HEK293 (cell line): ENCODE measurements around the gene APBB2.

Experiments used
- CTCF ChIA-PET: fragments of 350-600 bp; formaldehyde crosslinking; extraction: SDS; loops from one replicate; lab custom pipeline; 2021; ENCODE audit warnings: antibody characterized with exemption; lab: Yijun Ruan, JAX
- POLR2A ChIA-PET: fragments of 300-600 bp; formaldehyde crosslinking; extraction: SDS; loops from one replicate; lab custom pipeline; 2020; ENCODE audit warnings: antibody characterized with exemption, inconsistent platforms; lab: Yijun Ruan, JAX
- H3K27ac ChIP-seq: fragments of 200-500 bp; sonication (Bioruptor generic); 2 replicates; pipeline ENCODE4 v1.5.1; 2014; ENCODE audit warnings: low read depth, low read length, control low read depth, inconsistent platforms; ENCODE audit errors: extremely low read depth
- H3K36me3 ChIP-seq, 2 experiments: fragments of 200-500 bp in 1 of 2; sonication (Bioruptor generic) in 1 of 2; 1 replicate in 1 of 2; 2 replicates in 1 of 2; pipeline ENCODE4 v1.5.1; 2014 to 2017; ENCODE audit warnings: inconsistent platforms in 2 of 2, low read length in 2 of 2; ENCODE audit not compliant: control insufficient read depth in 2 of 2, insufficient read depth in 1 of 2
- H3K4me1 ChIP-seq: fragments of 200-500 bp; sonication (Bioruptor generic); 2 replicates; pipeline ENCODE4 v1.5.1; 2014; ENCODE audit warnings: mild to moderate bottlenecking, low read length, inconsistent platforms; ENCODE audit not compliant: control insufficient read depth, insufficient read depth
- H3K4me3 ChIP-seq: 2 replicates; pipeline ENCODE4 v1.5.1; 2011; ENCODE audit warnings: low read depth, mild to moderate bottlenecking, control low read depth, low read length, moderate library complexity
- H3K9me3 ChIP-seq: fragments of 200-500 bp; sonication (Bioruptor generic); 2 replicates; pipeline ENCODE4 v1.5.1; 2014; ENCODE audit warnings: low read depth, low read length, inconsistent platforms; ENCODE audit not compliant: control insufficient read depth, insufficient read depth
- BCL6B ChIP-seq: fragments of 450-650 bp; formaldehyde crosslinking; IDR thresholded peaks from 2 replicates; pipeline ENCODE4 v1.5.1; 2017; ENCODE audit warnings: missing biosample characterization, missing genetic modification characterization
- GFI1B ChIP-seq: fragments of 450-650 bp; formaldehyde crosslinking; IDR thresholded peaks from 2 replicates; pipeline ENCODE4 v1.5.1; 2016; ENCODE audit warnings: missing biosample characterization, missing genetic modification characterization
- GLI4 ChIP-seq: fragments of 450-650 bp; formaldehyde crosslinking; IDR thresholded peaks from 2 replicates; pipeline ENCODE4 v1.5.1; 2016; ENCODE audit warnings: missing biosample characterization, missing genetic modification characterization
- GLIS1 ChIP-seq: fragments of 450-650 bp; formaldehyde crosslinking; IDR thresholded peaks from 2 replicates; pipeline ENCODE4 v1.5.1; 2016; ENCODE audit warnings: missing biosample characterization, missing genetic modification characterization
- KLF10 ChIP-seq: fragments of 450-650 bp; IDR thresholded peaks from 2 replicates; pipeline ENCODE4 v1.5.1; 2018; ENCODE audit warnings: missing biosample characterization, mild to moderate bottlenecking, missing genetic modification characterization
- KLF16 ChIP-seq: fragments of 450-650 bp; formaldehyde crosslinking; IDR thresholded peaks from 2 replicates; pipeline ENCODE4 v1.5.1; 2017; ENCODE audit warnings: missing biosample characterization, missing genetic modification characterization
- KLF8 ChIP-seq: fragments of 450-650 bp; formaldehyde crosslinking; IDR thresholded peaks from 2 replicates; pipeline ENCODE4 v1.5.1; 2016; ENCODE audit warnings: missing biosample characterization, missing genetic modification characterization
- SCRT2 ChIP-seq: fragments of 450-650 bp; formaldehyde crosslinking; IDR thresholded peaks from 2 replicates; pipeline ENCODE4 v1.5.1; 2016; ENCODE audit warnings: missing biosample characterization, missing genetic modification characterization
- SETDB1 ChIP-seq: IDR thresholded peaks from one replicate; pipeline ENCODE4 v1.6.1; 2017; ENCODE audit warnings: mild to moderate bottlenecking, low read length, moderate library complexity, mixed read lengths; ENCODE audit not compliant: insufficient read length
- SP3 ChIP-seq: fragments of 450-650 bp; formaldehyde crosslinking; IDR thresholded peaks from 2 replicates; pipeline ENCODE4 v1.5.1; 2016; ENCODE audit warnings: missing biosample characterization, missing genetic modification characterization
- YY1 ChIP-seq: fragments of 450-650 bp; formaldehyde crosslinking; IDR thresholded peaks from 2 replicates; pipeline ENCODE4 v1.5.1; 2018; ENCODE audit warnings: missing biosample characterization, missing genetic modification characterization
- ZEB2 ChIP-seq: fragments of 450-650 bp; formaldehyde crosslinking; IDR thresholded peaks from 2 replicates; pipeline ENCODE4 v1.5.1; 2016; ENCODE audit warnings: missing biosample characterization, missing genetic modification characterization
- ZNF114 ChIP-seq: fragments of 450-650 bp; formaldehyde crosslinking; IDR thresholded peaks from 2 replicates; pipeline ENCODE4 v1.5.0; 2017; ENCODE audit warnings: missing biosample characterization, missing genetic modification characterization
- ZNF132 ChIP-seq: fragments of 450-650 bp; formaldehyde crosslinking; IDR thresholded peaks from 2 replicates; pipeline ENCODE4 v1.5.1; 2017; ENCODE audit warnings: missing biosample characterization, missing genetic modification characterization, borderline replicate concordance
- ZNF146 ChIP-seq: fragments of 450-650 bp; formaldehyde crosslinking; IDR thresholded peaks from 2 replicates; pipeline ENCODE4 v1.5.1; 2016; ENCODE audit warnings: missing biosample characterization, missing genetic modification characterization
- ZNF16 ChIP-seq: fragments of 450-650 bp; formaldehyde crosslinking; IDR thresholded peaks from 2 replicates; pipeline ENCODE4 v1.5.1; 2016; ENCODE audit warnings: low read depth, missing biosample characterization, missing genetic modification characterization
- ZNF174 ChIP-seq: fragments of 450-650 bp; formaldehyde crosslinking; IDR thresholded peaks from 2 replicates; pipeline ENCODE4 v1.5.0; 2017; ENCODE audit warnings: missing biosample characterization, mild to moderate bottlenecking, missing genetic modification characterization
- ZNF2 ChIP-seq: fragments of 450-650 bp; formaldehyde crosslinking; IDR thresholded peaks from 2 replicates; pipeline ENCODE4 v1.5.1; 2016; ENCODE audit warnings: missing biosample characterization, missing genetic modification characterization
- ZNF221 ChIP-seq: fragments of 450-650 bp; formaldehyde crosslinking; IDR thresholded peaks from 2 replicates; pipeline ENCODE4 v1.5.1; 2017; ENCODE audit warnings: missing biosample characterization, missing genetic modification characterization, borderline replicate concordance
- ZNF302 ChIP-seq: fragments of 450-650 bp; formaldehyde crosslinking; IDR thresholded peaks from 2 replicates; pipeline ENCODE4 v1.5.1; 2016; ENCODE audit warnings: missing biosample characterization, missing genetic modification characterization, low read depth
- ZNF324 ChIP-seq: fragments of 450-650 bp; formaldehyde crosslinking; IDR thresholded peaks from 2 replicates; pipeline ENCODE4 v1.5.1; 2016; ENCODE audit warnings: missing biosample characterization, missing genetic modification characterization
- ZNF350 ChIP-seq: fragments of 450-650 bp; formaldehyde crosslinking; IDR thresholded peaks from 2 replicates; pipeline ENCODE4 v1.5.0; 2017; ENCODE audit warnings: missing biosample characterization, mild to moderate bottlenecking, missing genetic modification characterization
- ZNF354C ChIP-seq: fragments of 450-650 bp; formaldehyde crosslinking; IDR thresholded peaks from 2 replicates; pipeline ENCODE4 v1.5.1; 2016; ENCODE audit warnings: missing biosample characterization, missing genetic modification characterization, low read depth, borderline replicate concordance
- ZNF449 ChIP-seq: fragments of 450-650 bp; formaldehyde crosslinking; IDR thresholded peaks from 2 replicates; pipeline ENCODE4 v1.5.1; 2017; ENCODE audit warnings: missing biosample characterization, mild to moderate bottlenecking, missing genetic modification characterization, moderate library complexity
- ZNF530 ChIP-seq: fragments of 450-650 bp; formaldehyde crosslinking; IDR thresholded peaks from 2 replicates; pipeline ENCODE4 v1.5.1; 2016; ENCODE audit warnings: low read depth, missing biosample characterization, missing genetic modification characterization
- ZNF544 ChIP-seq: fragments of 450-650 bp; formaldehyde crosslinking; IDR thresholded peaks from 2 replicates; pipeline ENCODE4 v1.5.0; 2017; ENCODE audit warnings: missing biosample characterization, missing genetic modification characterization
- ZNF548 ChIP-seq: fragments of 450-650 bp; formaldehyde crosslinking; IDR thresholded peaks from 2 replicates; pipeline ENCODE4 v1.5.1; 2016; ENCODE audit warnings: missing biosample characterization, missing genetic modification characterization
- ZNF585B ChIP-seq: fragments of 450-650 bp; formaldehyde crosslinking; IDR thresholded peaks from 2 replicates; pipeline ENCODE4 v1.5.1; 2016; ENCODE audit warnings: missing biosample characterization, missing genetic modification characterization
- ZNF621 ChIP-seq: fragments of 450-650 bp; formaldehyde crosslinking; IDR thresholded peaks from 2 replicates; pipeline ENCODE4 v1.5.1; 2017; ENCODE audit warnings: missing biosample characterization, missing genetic modification characterization
- ZNF76 ChIP-seq: fragments of 450-650 bp; formaldehyde crosslinking; IDR thresholded peaks from 2 replicates; pipeline ENCODE4; 2016; ENCODE audit warnings: low read depth, missing biosample characterization, missing genetic modification characterization, borderline replicate concordance
- ZNF777 ChIP-seq: fragments of 450-650 bp; formaldehyde crosslinking; IDR thresholded peaks from 2 replicates; pipeline ENCODE4 v1.5.1; 2017; ENCODE audit warnings: missing biosample characterization, missing genetic modification characterization, borderline replicate concordance
- ZSCAN16 ChIP-seq: fragments of 450-650 bp; formaldehyde crosslinking; IDR thresholded peaks from 2 replicates; pipeline ENCODE4 v1.5.1; 2016; ENCODE audit warnings: missing biosample characterization, missing genetic modification characterization
- ZSCAN4 ChIP-seq: fragments of 450-650 bp; formaldehyde crosslinking; IDR thresholded peaks from 2 replicates; pipeline ENCODE4 v1.5.1; 2017; ENCODE audit warnings: missing biosample characterization, missing genetic modification characterization
- ZXDB ChIP-seq: fragments of 450-650 bp; formaldehyde crosslinking; IDR thresholded peaks from 2 replicates; pipeline ENCODE4 v1.5.1; 2016; ENCODE audit warnings: missing biosample characterization, missing genetic modification characterization

Gene APBB2

DNA sequence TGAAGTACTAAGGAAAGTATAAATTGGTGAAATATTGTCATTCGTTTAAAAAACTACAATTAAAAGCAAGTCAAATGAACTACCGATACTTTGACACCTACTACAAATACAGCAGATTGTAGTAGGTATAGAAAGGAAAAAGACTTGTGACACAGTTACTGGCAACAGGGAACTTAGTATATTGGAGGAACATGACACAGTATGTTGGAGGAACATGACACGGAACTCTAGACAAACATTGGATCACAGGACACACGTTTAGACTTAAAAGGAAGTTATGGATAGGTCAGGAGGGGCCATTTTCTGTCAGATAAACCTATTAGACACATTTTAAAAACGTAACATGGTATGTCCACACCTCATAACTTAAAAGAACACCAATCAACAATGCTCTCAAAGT, 132.5 kb downstream of the APBB2 start (continued):
- TF ChIP-seq KLF8: no peak
- TF ChIP-seq YY1 (tag by site-specific recombination): no peak
- no peak for TF ChIP-seq ZNF146 (tag by site-specific recombination)
- TF ChIP-seq GFI1B (tag by site-specific recombination): no peak
- TF ChIP-seq ZEB2 (tag by site-specific recombination): no peak
- no peak for TF ChIP-seq SP3 (tag by site-specific recombination)
- no peak for TF ChIP-seq ZNF324 (tag by site-specific recombination)
- TF ChIP-seq ZNF302: no peak

- Histone ChIP-seq H3K4me1 (no peaks in the 10 kb centered on the region), H3K4me3 (no peak overlapping the region), H3K27ac (no peak overlapping the region), H3K36me3 (no peaks in the 10 kb centered on the region), H3K9me3 (no peaks in the 10 kb centered on the region)
- ChIA-PET CTCF (interaction anchor here (0.6 kb wide), 1 partner anchor 131 kb away, joined by 3 read pairs; no protein-coding TSS in a partner anchor), POLR2A (no interaction called here)
- TF ChIP-seq ZNF16 (tag by site-specific recombination) (no peak), ZSCAN4 (tag by site-specific recombination) (no peak), KLF10 (tag by site-specific recombination) (no peak), ZNF350 (no peak), ZSCAN16 (tag by site-specific recombination) (no peak), ZNF585B (tag by site-specific recombination) (no peak), ZNF544 (no peak), GLI4 (no peak), ZNF621 (tag by site-specific recombination) (no peak), BCL6B (tag by site-specific recombination) (no peak), GLIS1 (tag by site-specific recombination) (no peak), ZNF530 (tag by site-specific recombination) (no peak), ZNF354C (tag by site-specific recombination) (no peak), ZNF777 (tag by site-specific recombination) (no peak), ZNF548 (tag by site-specific recombination) (no peak)
Observed at GRCh38 chr4:41080976-41081375, 133.4 kb downstream of the APBB2 start.

DNA sequence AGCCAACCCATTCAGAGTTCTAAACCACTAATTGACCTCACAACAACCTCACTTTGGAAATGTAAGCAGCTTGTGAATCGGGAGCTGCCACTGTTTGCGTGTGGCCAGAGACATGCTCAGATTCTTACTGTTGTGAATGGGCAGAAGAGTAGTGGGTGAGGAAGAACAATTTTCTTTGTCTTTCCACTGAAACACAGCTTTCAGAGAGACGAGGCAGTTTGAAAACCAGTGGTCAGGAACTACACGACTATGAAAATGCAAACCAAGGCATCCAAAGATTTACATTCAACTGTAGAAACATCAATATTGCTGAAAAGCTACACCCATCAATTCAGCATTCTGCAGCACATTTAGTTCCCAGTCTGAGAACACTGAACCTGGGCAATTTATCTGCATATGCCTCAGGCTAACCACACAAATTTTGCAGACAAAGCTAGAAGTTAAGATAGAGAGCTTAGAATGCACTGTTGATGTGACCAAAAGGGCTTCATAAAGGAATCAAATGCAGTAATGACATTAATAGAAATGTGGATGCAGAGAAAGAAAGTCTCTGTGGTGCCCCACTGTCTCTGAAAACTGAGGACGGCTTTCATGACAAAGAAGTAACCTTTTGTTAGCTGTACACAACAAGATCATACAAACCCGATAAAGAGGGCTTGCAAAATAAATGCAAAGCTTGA, 134.3 kb downstream of the APBB2 start:
- no peak overlapping the region for H3K27ac ChIP-seq
- no peaks in the 10 kb centered on the region for H3K4me1 ChIP-seq
- no peak overlapping the region for H3K4me3 ChIP-seq
- POLR2A ChIA-PET: no interaction called here
- CTCF ChIA-PET: interaction anchor here (0.6 to 0.9 kb wide), 2 partner anchors 8 to 132 kb away, joined by 3 read pairs; no protein-coding TSS in a partner anchor
- no peaks in the 10 kb centered on the region for H3K9me3 ChIP-seq
- no peaks in the 10 kb centered on the region for H3K36me3 ChIP-seq
- TF ChIP-seq ZXDB (tag by site-specific recombination) (no peak), ZNF114 (tag by site-specific recombination) (no peak), ZNF2 (tag by site-specific recombination) (no peak), ZNF132 (tag by site-specific recombination) (no peak), GLIS1 (tag by site-specific recombination) (no peak), KLF16 (tag by site-specific recombination) (no peak), ZNF76 (tag by site-specific recombination) (no peak), ZNF174 (tag by site-specific recombination) (no peak), SCRT2 (tag by site-specific recombination) (no peak), SETDB1 (no peak), ZNF146 (tag by site-specific recombination) (no peak), ZNF221 (tag by site-specific recombination) (no peak), ZNF449 (no peak)
